ENCODE results near the gene MEGF11.

MEGF11 gene

GRCh38 chr15:65953622-65954021 lies 299.9 kb downstream of the MEGF11 start:
- no peak for TF ChIP-seq CTCF (IDR thresholded peaks at IDR 0.05; ENCODE audit: extremely low read depth, missing control alignments)
- DNase-seq (ENCODE audit: low spot score): no peak

GRCh38 chr15:65952391-65953053 lies 301.0 kb downstream of the MEGF11 start:
- DNase-seq (ENCODE audit: low spot score): peak; percentile 36
- no peak for TF ChIP-seq CTCF (IDR thresholded peaks at IDR 0.05; ENCODE audit: extremely low read depth, missing control alignments)

- DNase-seq (ENCODE audit: low spot score): no peak
- TF ChIP-seq CTCF (IDR thresholded peaks at IDR 0.05; ENCODE audit: extremely low read depth, missing control alignments): no peak
Measured at GRCh38 chr15:65951007-65951406, 302.5 kb downstream of the MEGF11 start.

GRCh38 chr15:65949491-65949890 lies 304.1 kb downstream of the MEGF11 start:
- no peak for DNase-seq (ENCODE audit: low spot score)
- TF ChIP-seq CTCF (IDR thresholded peaks at IDR 0.05; ENCODE audit: extremely low read depth, missing control alignments): no peak

- no peak for DNase-seq (ENCODE audit: low spot score)
- TF ChIP-seq CTCF (IDR thresholded peaks at IDR 0.05; ENCODE audit: extremely low read depth, missing control alignments): no peak
Measured at GRCh38 chr15:65949011-65949410, 304.5 kb downstream of the MEGF11 start.

GRCh38 chr15:65948383-65948782 lies 305.2 kb downstream of the MEGF11 start:
- TF ChIP-seq CTCF (IDR thresholded peaks at IDR 0.05; ENCODE audit: extremely low read depth, missing control alignments): no peak
- no peak for DNase-seq (ENCODE audit: low spot score)

GRCh38 chr15:65947041-65947440 lies 306.5 kb downstream of the MEGF11 start:
- DNase-seq (ENCODE audit: low spot score): no peak
- no peak for TF ChIP-seq CTCF (IDR thresholded peaks at IDR 0.05; ENCODE audit: extremely low read depth, missing control alignments)

Measured in GM20000 (cell line).